OCI-LY1 (cell line): Measurements from ENCODE around the gene KLF4.

Experiments
- CTCF ChIP-seq: fragments of 200-600 bp; sonication (generic), shearing (Covaris generic); IDR thresholded peaks from 2 replicates; pipeline ENCODE4 v1.5.1; 2017; ENCODE audit warnings: mild to moderate bottlenecking, antibody characterized with exemption, low read length, moderate library complexity, mixed read lengths
- EZH2 ChIP-seq: fragments of 200-600 bp; sonication (generic), shearing (Covaris generic); IDR thresholded peaks from 2 replicates; pipeline ENCODE4 v1.8.0; 2017; ENCODE audit warnings: borderline replicate concordance, mixed run types, mild to moderate bottlenecking, antibody characterized with exemption, low read length, moderate library complexity, mixed read lengths

DNA sequence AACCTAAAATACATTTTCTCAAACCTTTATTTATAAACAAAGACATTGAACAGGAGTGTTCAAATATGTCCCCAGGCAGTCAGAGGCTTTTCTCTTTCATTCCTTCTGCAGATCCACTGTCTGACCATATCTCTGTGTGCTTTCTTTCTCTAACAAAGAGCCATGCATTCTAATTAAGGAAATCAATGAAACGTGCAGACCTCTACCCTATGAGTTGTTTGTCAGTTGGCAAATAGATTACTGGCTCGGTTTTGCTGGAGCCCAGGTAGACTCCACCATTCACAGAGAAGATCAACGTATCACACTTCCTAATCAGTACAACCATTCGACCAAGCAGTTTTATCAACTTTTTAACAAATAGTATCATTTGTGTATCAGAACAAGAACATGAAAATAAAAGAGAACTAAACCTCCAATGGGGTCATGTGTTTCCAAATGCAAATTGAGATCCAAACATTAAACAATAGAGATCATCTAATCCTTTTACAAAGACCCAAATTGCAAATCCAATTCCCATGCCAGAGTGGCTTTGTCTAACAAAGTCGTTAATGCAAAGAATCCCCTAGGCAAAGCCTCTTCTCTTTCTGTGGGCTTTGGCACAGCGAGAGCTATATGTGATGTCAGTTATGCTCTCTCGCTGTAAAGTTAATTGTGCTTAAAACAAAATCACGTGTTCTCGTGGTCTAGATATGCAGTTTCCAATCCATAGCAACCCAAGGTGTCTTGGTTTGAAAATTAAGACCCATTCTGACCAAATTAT lies 16.8 kb downstream of the KLF4 start:
- no peak for TF ChIP-seq CTCF
- no peak for TF ChIP-seq EZH2
